GM19099 (cell line): ENCODE data around the gene NTSR1.

Experiments
- POLR2A ChIP-seq: IDR thresholded peaks from 3 replicates; pipeline ENCODE4 v1.6.1; 2011; ENCODE audit warnings: low read depth; ENCODE audit not compliant: insufficient read length; ENCODE audit errors: extremely low read depth

NTSR1 gene

DNA sequence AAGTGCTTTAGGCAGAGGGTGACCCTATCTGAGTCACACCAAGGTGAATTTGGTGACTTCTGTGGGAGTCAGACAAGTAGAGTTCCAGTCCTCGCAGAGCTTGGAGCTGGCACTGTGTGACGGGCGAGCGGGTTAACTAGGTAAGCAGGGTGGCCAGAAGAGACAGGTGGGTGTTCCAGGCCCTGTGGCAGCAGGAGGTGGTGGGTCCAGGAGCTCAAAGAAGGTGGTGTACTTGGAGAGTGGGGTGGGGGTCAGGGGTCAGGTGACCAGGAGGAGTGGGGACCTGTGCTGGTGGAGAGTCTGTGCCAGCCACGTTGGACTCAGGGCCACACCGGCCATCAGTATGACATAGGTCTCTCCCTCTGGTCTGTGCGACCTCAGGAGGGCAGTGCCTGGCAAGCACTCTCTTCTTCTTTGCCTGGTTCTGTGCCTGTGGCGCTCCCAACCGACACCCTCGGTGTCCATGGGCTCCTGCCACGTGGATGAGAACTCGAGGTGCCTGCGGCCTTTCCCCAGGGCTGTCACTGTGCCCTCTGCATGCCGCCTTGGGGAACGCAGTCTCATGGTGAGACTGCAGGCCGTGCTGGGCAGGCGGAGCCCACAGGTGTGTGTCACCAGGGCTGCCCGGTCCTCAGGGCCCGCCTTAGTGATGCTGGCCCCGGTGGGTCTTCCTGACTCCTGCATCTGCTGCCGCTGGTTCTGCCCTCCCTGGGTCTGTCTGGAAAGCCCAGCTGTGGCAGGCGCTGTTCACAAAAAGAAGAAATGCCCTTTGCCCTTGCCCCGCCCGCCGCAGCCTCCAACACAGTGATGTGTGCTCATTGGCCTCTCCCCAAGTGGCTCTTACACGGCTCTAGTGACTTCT lies 89.3 kb downstream of the NTSR1 start:
- no peak for TF ChIP-seq POLR2A

DNA sequence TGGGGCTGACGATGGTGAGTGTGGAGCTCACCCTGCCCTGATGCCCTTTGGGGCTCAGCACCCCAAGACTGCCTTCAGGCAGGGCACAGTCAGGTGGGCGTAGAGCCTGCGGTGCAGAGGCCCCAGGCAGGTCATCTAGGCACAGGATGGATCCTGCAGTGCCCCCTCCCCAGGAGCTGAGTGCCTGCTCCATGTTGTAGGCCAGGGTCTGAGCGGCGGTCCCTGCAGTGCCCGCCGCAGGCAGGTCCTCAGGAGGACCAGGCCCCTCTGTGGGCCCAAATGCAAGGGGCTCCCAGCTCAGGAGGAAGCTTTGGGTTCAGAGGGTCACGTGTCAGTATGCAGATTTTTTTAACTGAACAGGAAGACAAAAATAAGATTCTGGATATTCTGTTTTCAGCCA lies 90.4 kb downstream of the NTSR1 start:
- TF ChIP-seq POLR2A: no peak

GRCh38 chr20:62799459-62799858 lies 90.8 kb downstream of the NTSR1 start:
- no peak for TF ChIP-seq POLR2A

GRCh38 chr20:62799873-62800272 lies 91.2 kb downstream of the NTSR1 start:
- TF ChIP-seq POLR2A: no peak

DNA sequence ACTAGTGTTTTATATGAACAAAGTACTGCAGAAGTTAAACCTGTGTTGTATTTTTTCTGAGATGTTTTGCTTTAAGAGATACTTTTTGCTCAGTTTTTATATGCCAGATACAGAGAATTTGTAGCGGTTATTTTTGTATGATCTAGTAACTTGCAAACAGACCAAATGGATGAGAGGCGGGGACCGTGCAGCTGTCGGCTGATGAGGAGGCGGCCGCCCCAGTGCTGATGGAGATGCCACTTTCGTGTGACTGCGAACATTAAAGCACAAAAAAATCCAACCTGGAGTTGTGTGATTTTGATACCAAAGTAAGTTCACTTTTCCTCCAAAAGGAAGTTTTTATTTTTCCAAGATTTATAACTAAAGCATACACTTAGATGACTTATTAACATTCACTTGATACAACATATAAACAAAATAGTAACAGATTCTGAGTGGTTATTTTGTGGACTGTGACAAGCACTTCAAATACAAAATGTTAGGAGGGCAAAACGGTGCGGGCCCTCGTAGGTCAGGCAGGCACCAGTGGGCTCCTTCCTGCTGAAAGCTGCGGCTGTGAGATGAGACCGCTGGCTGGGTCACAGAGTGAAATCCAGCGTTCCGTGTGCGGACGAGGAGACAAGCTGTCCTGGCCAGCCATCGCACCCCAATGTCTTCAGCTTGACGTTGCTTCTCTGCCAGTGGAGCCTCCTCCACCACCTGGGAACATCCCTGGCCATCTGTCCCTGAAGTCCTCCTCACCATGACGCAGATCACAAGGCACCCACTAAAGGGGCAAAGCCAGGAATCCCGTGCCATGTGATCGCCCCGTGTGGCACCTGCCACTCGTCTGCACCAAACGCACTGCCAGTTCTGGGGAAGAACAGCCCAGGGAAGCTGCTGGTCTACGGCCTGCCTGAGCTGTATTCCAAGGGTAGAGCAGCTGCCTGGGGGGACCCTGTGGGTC lies 92.0 kb downstream of the NTSR1 start:
- TF ChIP-seq POLR2A: no peak

DNA sequence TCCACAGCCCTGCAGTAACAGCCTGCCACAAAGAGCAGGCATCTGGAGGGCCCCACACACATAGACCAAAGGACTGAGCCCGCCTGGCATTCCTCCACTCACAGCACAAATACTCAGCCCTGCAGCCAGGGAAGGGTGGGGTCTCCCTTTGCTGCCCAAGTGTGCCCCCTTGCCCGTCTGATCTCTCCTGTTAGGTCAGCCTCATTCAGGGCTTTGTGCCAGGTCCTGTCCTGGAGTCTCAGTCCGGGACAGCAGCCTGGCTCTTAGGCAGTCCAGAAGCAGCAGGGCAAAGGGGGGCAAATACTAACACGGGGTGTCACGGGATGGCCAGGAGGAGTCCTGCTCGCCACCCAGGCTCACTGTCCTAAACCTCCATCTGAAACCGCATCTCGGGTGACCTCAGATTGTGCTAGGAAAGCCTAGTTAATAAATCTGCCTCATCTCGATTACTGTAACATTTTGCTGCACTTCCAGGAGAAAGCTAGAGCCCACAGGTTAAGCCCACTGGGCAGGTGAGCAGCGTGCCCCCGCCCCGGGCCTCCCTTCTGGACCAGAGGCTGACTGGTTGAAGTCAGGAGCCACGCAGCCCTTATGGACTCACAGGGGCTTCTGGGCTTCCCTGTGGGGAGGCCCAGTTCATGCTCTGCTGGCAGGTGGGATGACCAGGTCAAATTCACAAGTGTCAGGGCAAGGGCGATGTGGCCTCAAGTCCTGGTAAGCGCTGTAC lies 92.8 kb downstream of the NTSR1 start:
- no peak for TF ChIP-seq POLR2A

DNA sequence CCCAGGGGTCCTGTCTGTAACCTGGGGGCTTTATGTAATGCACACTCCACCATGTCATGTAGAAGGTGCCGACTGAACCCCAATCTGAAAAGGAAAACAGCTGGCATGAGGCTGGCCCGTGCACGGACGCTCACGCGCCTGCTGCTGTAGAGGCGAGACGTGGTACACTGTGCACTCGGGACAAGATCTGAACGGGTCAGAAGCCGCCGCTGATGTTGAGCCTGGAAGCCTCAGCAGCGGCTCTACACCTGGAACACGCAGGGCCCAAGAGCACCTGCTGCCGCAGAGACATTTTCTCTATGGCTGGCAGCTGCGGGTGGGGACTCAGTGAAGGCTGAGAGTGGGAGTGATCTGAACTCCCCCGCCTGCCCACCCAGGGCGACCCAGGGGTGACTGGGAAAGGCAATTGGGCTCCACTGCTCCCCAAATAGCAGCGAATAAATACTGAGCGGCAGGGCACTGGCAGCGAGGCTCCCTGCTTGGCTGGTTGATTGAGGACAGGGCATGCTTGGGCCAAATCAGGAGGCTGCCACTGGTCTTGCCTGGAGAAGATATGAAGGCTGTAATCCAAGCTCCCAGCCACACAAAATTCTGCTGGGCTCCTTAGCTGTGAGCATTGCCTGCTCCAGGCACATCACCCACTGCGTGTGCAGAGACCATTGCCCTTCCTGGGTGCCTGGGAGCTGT lies 93.5 kb downstream of the NTSR1 start:
- TF ChIP-seq POLR2A: no peak

DNA sequence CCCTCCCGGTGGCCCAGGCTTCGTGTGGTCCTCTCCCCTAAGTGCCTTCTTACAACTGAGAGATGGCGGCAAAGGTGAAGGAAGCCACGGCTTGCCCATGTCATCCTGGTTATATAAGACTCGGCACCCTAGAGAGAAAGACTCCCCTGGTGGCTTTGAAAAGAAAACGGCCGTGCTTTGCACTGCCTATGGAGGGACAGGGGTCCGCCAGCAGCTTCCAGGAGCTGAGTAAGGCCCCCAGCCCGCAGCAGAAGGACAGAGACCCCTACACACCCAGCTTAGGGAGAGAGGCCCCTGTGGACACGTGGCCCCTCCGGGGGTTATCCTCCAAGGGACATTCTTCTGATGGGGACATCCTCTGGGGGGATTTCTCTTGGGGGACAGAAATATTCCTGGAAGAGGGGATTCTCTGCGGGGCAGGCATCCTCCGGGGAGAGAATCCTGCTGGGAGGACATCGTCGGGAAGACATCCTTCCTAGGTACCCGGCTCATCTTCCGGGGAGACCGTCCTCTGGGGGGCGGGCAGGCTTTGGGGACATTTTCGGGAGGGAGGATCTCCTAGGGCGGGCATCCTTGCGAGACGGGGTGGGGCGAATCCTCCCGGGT lies 95.5 kb downstream of the NTSR1 start:
- TF ChIP-seq POLR2A: no peak

DNA sequence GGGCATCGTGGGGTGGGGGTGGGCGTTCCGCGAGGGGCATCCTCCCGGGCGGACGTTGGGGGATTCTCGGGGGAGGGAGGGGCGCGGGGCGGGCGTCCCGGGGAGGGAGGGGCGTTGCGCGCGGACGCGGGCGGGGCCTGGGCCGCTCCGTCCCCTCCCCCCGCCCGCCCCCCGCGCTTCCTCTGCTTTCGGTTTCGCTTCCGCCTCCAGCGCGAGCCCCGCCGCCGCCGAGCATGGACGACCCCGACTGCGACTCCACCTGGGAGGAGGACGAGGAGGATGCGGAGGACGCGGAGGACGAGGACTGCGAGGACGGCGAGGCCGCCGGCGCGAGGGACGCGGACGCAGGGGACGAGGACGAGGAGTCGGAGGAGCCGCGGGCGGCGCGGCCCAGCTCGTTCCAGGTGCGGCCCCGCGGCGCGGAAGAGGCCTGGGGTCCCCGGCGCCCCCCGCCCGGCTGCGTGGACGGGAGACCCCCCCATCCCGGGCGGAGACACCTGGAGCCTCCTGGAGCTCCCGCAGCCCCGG lies 96.1 kb downstream of the NTSR1 start, which contains the start of gene OGFR:
TSS of gene OGFR (plus strand) at position 209 of the 528 bp plus-strand sequence. CDS start at position 234, 25 bp downstream.
- peak; percentile 79 for TF ChIP-seq POLR2A

DNA sequence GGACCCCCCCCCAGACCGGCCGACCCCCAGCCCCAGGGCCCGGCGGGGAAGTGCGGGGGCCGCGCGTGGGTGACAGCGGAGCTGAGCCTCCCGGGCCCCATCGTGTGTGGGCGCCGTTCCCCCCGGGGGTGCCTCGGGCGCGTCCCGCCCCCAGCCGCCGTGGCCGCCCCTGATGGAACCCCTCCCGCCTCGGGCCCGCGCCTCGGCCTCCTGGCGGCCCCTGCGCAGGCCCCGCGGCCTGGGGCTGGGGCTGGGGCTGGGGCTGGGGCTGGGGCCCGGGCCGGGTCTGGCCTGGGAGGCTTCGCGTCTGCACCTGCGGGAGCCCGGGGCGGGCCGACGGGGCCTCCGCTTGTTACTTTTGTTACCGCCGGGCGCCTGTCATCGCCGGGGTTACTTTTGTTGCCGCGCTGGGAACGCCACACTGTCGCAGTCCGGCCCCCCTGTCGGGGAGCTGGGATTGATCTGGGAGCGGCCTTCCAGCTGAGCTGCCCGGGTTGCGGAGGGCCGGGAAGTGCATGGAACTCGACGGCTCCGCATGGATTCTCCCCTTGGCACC lies 96.6 kb downstream of the NTSR1 start:
- TF ChIP-seq POLR2A: no peak

- TF ChIP-seq POLR2A: no peak
Observed at GRCh38 chr20:62805711-62806382, 97.2 kb downstream of the NTSR1 start.

DNA sequence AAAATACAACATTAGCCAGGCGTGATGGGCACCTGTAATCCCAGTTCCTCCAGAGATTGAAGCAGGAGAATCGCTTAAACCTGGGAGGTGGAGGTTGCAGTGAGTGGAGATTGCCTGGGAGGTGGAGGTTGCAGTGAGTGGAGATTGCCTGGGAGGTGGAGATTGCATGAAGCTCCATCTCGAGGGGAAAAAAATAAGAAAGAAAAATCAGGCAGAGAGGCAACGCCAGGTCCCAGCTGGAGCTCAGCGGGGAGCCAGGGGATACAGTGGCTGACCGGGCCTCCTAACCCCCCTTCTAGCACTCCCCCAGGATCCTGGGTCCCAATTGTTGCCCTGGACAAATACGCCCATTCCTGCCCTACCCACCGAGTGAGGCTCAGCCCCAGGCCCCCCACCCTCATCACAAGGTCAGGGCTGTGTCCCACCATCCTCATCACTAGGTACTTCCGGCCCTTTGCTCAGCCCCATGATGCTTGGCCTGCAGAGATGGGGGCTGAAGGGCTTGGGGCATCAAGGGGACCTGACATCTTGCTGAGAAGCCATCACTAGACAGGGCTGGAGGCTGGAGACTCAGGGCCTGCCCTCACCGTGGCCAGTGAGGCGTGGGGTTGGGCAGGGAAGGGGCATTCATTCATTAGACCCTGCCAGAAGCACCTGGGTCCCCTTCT lies 97.9 kb downstream of the NTSR1 start:
- no peak for TF ChIP-seq POLR2A
